Adrenal gland (tissue), 5 donors: ENCODE results near the gene LKAAEAR1.

ENCODE experiments used
- POLR2A ChIP-seq, 2 donors: fragments of 450-650 bp; IDR thresholded peaks; one replicate each; pipeline ENCODE4 v1.6.1; 2017; ENCODE audit warnings: antibody characterized with exemption in 2 of 2, mild to moderate bottlenecking in 2 of 2, moderate library complexity in 1 of 2
- TF ChIP-seq, protein P1 (sequence below), 6 experiments: fragments of 450-650 bp in 4 of 6; fragments of 200-600 bp in 2 of 6; sonication (generic) in 1 of 6; IDR thresholded peaks; 1 replicate in 5 of 6; 2 replicates in 1 of 6; pipeline versions ENCODE4 v1.5.1 to v1.8.0; 2016 to 2021; ENCODE audit warnings: antibody characterized with exemption in 6 of 6, mild to moderate bottlenecking in 2 of 6, moderate library complexity in 1 of 6
- donor health status: DM: no; HTN: no; CAD: no.

DNA sequence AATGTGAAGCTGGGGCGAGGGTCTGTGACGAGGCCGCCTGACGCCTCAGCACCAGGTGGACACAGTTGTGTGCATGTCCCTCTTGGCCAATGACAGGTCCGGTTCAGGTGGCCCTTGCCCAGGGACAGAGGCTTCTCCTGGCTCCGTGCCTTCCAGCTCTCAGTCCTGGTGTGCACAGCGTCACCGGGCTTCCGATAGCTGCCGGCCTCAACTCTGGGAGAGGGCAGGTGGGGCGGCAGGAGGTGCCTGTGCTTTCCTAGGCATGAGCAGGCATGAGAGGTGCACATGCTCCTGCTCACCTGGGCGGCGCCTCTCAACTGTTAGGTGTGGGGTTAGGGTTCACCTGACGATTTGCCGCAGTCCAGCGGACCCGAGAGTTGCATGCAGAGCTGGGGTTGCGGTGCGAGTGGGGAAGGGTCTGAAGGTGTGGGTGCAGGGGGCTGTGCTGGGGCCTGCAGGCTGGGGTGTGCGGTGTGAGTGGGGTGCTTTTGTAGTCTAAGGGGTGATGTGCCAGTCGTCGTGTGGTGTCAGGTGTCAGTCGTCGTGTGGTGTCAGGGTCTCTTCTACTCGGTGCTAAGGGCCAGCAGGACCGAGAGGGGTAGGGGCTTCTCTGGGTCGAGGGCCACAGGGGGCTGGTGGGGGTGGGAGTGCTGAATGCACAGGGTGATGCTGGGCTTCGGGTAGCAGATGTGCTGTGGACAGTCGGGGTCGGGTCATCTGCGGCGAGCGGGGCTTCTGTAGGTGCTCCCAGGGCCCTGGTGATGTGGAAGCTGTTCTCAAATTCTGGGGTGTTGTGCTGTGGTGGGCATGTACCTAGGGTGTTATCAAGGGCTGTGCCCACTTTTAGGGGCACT is 31.0 kb downstream of the LKAAEAR1 start:
- TF ChIP-seq, protein P1, sequence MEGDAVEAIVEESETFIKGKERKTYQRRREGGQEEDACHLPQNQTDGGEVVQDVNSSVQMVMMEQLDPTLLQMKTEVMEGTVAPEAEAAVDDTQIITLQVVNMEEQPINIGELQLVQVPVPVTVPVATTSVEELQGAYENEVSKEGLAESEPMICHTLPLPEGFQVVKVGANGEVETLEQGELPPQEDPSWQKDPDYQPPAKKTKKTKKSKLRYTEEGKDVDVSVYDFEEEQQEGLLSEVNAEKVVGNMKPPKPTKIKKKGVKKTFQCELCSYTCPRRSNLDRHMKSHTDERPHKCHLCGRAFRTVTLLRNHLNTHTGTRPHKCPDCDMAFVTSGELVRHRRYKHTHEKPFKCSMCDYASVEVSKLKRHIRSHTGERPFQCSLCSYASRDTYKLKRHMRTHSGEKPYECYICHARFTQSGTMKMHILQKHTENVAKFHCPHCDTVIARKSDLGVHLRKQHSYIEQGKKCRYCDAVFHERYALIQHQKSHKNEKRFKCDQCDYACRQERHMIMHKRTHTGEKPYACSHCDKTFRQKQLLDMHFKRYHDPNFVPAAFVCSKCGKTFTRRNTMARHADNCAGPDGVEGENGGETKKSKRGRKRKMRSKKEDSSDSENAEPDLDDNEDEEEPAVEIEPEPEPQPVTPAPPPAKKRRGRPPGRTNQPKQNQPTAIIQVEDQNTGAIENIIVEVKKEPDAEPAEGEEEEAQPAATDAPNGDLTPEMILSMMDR (IDR thresholded peaks at IDR 0.05) = no peak
- no peak for TF ChIP-seq POLR2A (IDR thresholded peaks at IDR 0.05)
